Measurements from ENCODE around the gene FCRLA. TPM values are rescaled to one million over a fixed set of nuclear protein-coding genes. Genes with fewer than 3 reads are reported as not detected.

FCRLA gene
- total RNA-seq, 1 experiment from 2014 or later: 0.15 TPM

GRCh38 chr1:161735837-161736236 lies 28.8 kb downstream of the FCRLA start:
- Mint-ChIP-seq H3K27me3 (ENCODE audit: low read depth) (no peaks in the 10 kb centered on the region; the same call in 1 of the 2 replicates), H3K4me1 (peaks cover 50% of the 10 kb centered on the region), H3K4me3 (no peak overlapping the region), H3K9me3 (no peaks in the 10 kb centered on the region), H3K36me3 (no peaks in the 10 kb centered on the region), H3K27ac (no peak overlapping the region)
- ChIA-PET POLR2A (no interaction called here), CTCF (interaction anchor here (1.1 to 1.2 kb wide), 2 partner anchors 10 to 251 kb away, joined by 3 read pairs; no protein-coding TSS in a partner anchor)
- DNase-seq (ENCODE audit: low spot score): no peak
- TF ChIP-seq NFATC4 (CRISPR knock-in tag; IDR thresholded peaks at IDR 0.05) (no peak), JUN (CRISPR knock-in tag; IDR thresholded peaks at IDR 0.05) (no peak), SMAD4 (CRISPR knock-in tag; IDR thresholded peaks at IDR 0.05) (no peak), MAX (CRISPR knock-in tag; IDR thresholded peaks at IDR 0.05) (no peak), SP1 (CRISPR knock-in tag; conservative IDR thresholded peaks at IDR 0.05) (no peak), FOXJ3 (CRISPR knock-in tag; IDR thresholded peaks at IDR 0.05; ENCODE audit: borderline replicate concordance) (no peak), SMAD3 (CRISPR knock-in tag; IDR thresholded peaks at IDR 0.05; ENCODE audit: borderline replicate concordance) (no peak), ARID4B (CRISPR knock-in tag; IDR thresholded peaks at IDR 0.05; ENCODE audit: borderline replicate concordance) (no peak), ZNF219 (CRISPR knock-in tag; IDR thresholded peaks at IDR 0.05; ENCODE audit: borderline replicate concordance) (no peak), ZNF416 (CRISPR knock-in tag; IDR thresholded peaks at IDR 0.05) (no peak), IRF2 (CRISPR knock-in tag; IDR thresholded peaks at IDR 0.05; ENCODE audit: borderline replicate concordance, low read depth) (no peak), ETV6 (CRISPR knock-in tag; IDR thresholded peaks at IDR 0.05) (no peak), MYBL2 (CRISPR knock-in tag; IDR thresholded peaks at IDR 0.05) (no peak), ATF1 (CRISPR knock-in tag; IDR thresholded peaks at IDR 0.05) (no peak), ZBTB43 (CRISPR knock-in tag; IDR thresholded peaks at IDR 0.05) (no peak), MLX (CRISPR knock-in tag; IDR thresholded peaks at IDR 0.05) (no peak)
- TF ChIP-seq, protein P1, sequence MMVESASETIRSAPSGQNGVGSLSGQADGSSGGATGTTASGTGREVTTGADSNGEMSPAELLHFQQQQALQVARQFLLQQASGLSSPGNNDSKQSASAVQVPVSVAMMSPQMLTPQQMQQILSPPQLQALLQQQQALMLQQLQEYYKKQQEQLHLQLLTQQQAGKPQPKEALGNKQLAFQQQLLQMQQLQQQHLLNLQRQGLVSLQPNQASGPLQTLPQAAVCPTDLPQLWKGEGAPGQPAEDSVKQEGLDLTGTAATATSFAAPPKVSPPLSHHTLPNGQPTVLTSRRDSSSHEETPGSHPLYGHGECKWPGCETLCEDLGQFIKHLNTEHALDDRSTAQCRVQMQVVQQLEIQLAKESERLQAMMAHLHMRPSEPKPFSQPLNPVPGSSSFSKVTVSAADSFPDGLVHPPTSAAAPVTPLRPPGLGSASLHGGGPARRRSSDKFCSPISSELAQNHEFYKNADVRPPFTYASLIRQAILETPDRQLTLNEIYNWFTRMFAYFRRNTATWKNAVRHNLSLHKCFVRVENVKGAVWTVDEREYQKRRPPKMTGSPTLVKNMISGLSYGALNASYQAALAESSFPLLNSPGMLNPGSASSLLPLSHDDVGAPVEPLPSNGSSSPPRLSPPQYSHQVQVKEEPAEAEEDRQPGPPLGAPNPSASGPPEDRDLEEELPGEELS (CRISPR knock-in tag; IDR thresholded peaks at IDR 0.05): no peak
- TF ChIP-seq, protein P2, sequence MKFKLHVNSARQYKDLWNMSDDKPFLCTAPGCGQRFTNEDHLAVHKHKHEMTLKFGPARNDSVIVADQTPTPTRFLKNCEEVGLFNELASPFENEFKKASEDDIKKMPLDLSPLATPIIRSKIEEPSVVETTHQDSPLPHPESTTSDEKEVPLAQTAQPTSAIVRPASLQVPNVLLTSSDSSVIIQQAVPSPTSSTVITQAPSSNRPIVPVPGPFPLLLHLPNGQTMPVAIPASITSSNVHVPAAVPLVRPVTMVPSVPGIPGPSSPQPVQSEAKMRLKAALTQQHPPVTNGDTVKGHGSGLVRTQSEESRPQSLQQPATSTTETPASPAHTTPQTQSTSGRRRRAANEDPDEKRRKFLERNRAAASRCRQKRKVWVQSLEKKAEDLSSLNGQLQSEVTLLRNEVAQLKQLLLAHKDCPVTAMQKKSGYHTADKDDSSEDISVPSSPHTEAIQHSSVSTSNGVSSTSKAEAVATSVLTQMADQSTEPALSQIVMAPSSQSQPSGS (CRISPR knock-in tag; IDR thresholded peaks at IDR 0.05; ENCODE audit: borderline replicate concordance, low read depth): no peak
- TF ChIP-seq, protein P3, sequence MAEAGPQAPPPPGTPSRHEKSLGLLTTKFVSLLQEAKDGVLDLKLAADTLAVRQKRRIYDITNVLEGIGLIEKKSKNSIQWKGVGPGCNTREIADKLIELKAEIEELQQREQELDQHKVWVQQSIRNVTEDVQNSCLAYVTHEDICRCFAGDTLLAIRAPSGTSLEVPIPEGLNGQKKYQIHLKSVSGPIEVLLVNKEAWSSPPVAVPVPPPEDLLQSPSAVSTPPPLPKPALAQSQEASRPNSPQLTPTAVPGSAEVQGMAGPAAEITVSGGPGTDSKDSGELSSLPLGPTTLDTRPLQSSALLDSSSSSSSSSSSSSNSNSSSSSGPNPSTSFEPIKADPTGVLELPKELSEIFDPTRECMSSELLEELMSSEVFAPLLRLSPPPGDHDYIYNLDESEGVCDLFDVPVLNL (CRISPR knock-in tag; IDR thresholded peaks at IDR 0.05; ENCODE audit: borderline replicate concordance, low read depth): no peak
- TF ChIP-seq, protein P4, sequence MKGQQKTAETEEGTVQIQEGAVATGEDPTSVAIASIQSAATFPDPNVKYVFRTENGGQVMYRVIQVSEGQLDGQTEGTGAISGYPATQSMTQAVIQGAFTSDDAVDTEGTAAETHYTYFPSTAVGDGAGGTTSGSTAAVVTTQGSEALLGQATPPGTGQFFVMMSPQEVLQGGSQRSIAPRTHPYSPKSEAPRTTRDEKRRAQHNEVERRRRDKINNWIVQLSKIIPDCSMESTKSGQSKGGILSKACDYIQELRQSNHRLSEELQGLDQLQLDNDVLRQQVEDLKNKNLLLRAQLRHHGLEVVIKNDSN (CRISPR knock-in tag; IDR thresholded peaks at IDR 0.05): no peak
- ATAC-seq: no peak
